ENCODE results near the gene ANKS1B.
"Not testable (repeated sequence)": the region's sequence is repeated elsewhere in the genome, so short reads cannot be mapped to it uniquely, and the experiment has no call there.

The ANKS1B gene

GRCh38 chr12:99984271-99985128, at the start of gene ANKS1B:
Gene ANKS1B (minus strand): TSS chr12:99984936. CDS start chr12:99984237, 699 bp downstream.
- DNase-seq (ENCODE audit: low read depth in 3 of 3): no peak

- DNase-seq (ENCODE audit: low read depth in 3 of 3): no peak
Observed at GRCh38 chr12:100031836-100032235, 47.1 kb upstream of the ANKS1B start.

GRCh38 chr12:100027671-100028070, 42.9 kb upstream of the ANKS1B start:
- DNase-seq (ENCODE audit: low read depth in 3 of 3): no peak

- DNase-seq (ENCODE audit: low read depth in 3 of 3): no peak
Observed at GRCh38 chr12:100026241-100026640, 41.5 kb upstream of the ANKS1B start.

GRCh38 chr12:100024974-100025555, 40.3 kb upstream of the ANKS1B start:
- DNase-seq (ENCODE audit: low read depth in 3 of 3): no peak

GRCh38 chr12:100020370-100020769, 35.6 kb upstream of the ANKS1B start:
- no peak for DNase-seq (ENCODE audit: low read depth in 3 of 3)

- DNase-seq (ENCODE audit: low read depth in 3 of 3): no peak
Observed at GRCh38 chr12:100017056-100017455, 32.3 kb upstream of the ANKS1B start.

GRCh38 chr12:100016304-100016703, 31.6 kb upstream of the ANKS1B start:
- DNase-seq (ENCODE audit: low read depth in 3 of 3): not testable (repeated sequence)

GRCh38 chr12:100005846-100006245, 21.1 kb upstream of the ANKS1B start:
- DNase-seq (ENCODE audit: low read depth in 3 of 3): not testable (repeated sequence)

- no peak for DNase-seq (ENCODE audit: low read depth in 3 of 3)
Observed at GRCh38 chr12:99997806-99998205, 13.1 kb upstream of the ANKS1B start.

GRCh38 chr12:99996095-99996494, 11.4 kb upstream of the ANKS1B start:
- no peak for DNase-seq (ENCODE audit: low read depth in 3 of 3)

GRCh38 chr12:99985631-99986030, 895 bp upstream of the ANKS1B start:
- no peak for DNase-seq (ENCODE audit: low read depth in 3 of 3)

GRCh38 chr12:99985129-99985570, 414 bp upstream of the ANKS1B start:
- no peak for DNase-seq (ENCODE audit: low read depth in 3 of 3)

GRCh38 chr12:99983456-99984258, 1.1 kb downstream of the ANKS1B start:
- no peak for DNase-seq (ENCODE audit: low read depth in 3 of 3)

- no peak for DNase-seq (ENCODE audit: low read depth in 3 of 3)
Observed at GRCh38 chr12:99981639-99982190, 3.0 kb downstream of the ANKS1B start.

- no peak for DNase-seq (ENCODE audit: low read depth in 3 of 3)
Observed at GRCh38 chr12:99979471-99979870, 5.3 kb downstream of the ANKS1B start.

GRCh38 chr12:99978152-99978551, 6.6 kb downstream of the ANKS1B start:
- DNase-seq (ENCODE audit: low read depth in 3 of 3): no peak

GRCh38 chr12:99977550-99977949, 7.2 kb downstream of the ANKS1B start:
- DNase-seq (ENCODE audit: low read depth in 3 of 3): no peak

GRCh38 chr12:99976762-99977161, 8.0 kb downstream of the ANKS1B start:
- DNase-seq (ENCODE audit: low read depth in 3 of 3): no peak

GRCh38 chr12:99975321-99975720, 9.4 kb downstream of the ANKS1B start:
- DNase-seq (ENCODE audit: low read depth in 3 of 3): no peak

- no peak for DNase-seq (ENCODE audit: low read depth in 3 of 3)
Observed at GRCh38 chr12:99974146-99974545, 10.6 kb downstream of the ANKS1B start.

- DNase-seq (ENCODE audit: low read depth in 3 of 3): no peak
Observed at GRCh38 chr12:99966429-99966828, 18.3 kb downstream of the ANKS1B start.

Measured in stimulated activated CD4-positive, alpha-beta T cell treated with anti-CD3 and anti-CD28 coated beads, TNF-alpha, amount 100 ng/mL, for 4 hours (primary cell).